ENCODE data around the gene CCSAP. TPM values are rescaled to one million over a fixed set of nuclear protein-coding genes. Genes with fewer than 3 reads are reported as not detected.
A peak's percentile ranks its signal among the peaks of the same experiment; 100 is the strongest.

The CCSAP gene
- total and polyA plus RNA-seq, 10 of the 15 experiments (the other 5 are each of a cell fraction or from before 2014, with no cell fraction given): 0.75 to 3.4 (median 2.8) TPM

- TF ChIP-seq POLR2AphosphoS5 (IDR thresholded peaks at IDR 0.05; ENCODE audit: low read length): no peak
Measured at GRCh38 chr1:229344139-229344538, 1.3 kb upstream of the CCSAP start (continued).

DNA sequence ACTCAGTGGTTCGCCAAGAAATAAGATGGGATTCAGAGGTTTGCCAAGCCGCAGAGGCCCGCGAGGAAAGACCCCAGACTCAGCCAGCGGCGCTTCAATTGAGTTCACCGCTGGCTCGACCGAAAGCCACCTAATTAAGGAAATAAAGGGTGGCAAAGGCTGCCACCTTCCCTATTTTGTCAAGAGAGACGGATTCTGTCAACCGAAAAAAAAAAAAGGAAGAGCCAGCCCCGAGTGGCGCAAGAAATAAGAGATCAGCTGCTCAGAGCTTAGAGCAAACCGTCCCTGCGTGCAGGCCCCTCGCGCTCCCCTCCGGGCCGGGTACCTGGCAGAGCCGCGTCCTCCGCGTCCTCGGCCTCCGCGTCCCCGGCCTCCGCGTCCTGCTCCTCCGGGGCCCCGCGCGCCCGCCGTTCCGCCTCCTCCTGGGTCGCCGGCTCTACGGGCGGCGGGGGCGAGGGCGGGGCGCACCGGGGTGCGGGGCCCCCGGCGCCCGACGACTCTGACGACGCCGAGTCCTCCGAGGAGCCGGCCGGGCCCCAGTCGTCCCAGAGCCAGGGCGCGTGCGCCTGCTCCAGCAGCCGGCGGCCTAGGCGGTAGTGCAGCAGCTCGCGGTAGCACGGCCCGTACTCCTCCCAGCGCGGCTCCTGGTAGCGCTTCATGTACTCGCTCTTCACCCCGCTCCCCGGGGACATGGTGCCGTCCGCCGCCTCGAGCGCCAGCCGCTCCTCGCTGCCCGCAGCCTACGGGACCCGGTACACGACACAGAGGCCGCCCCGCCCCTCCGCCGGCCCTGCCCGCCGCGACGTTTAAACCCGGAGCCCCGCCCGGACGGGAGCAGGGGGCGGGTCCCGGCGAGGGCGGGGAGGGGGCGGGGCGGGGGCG is 832 bp downstream of the CCSAP start:
- Histone ChIP-seq H2AFZ (ENCODE audit: control insufficient read depth, low read depth, low read length) (peak overlapping the region; percentile 87), H3K27me3 (replicated peaks in 1 of 2; ENCODE audit: control insufficient read depth in 2 of 2, insufficient read depth in 2 of 2, low read length in 1 of 2) (no peaks in the 10 kb centered on the region; a peak in 2 of 4 replicates), H3K4me1 (ENCODE audit: control insufficient read depth, insufficient read depth, low read length) (peaks cover 6% of the 10 kb centered on the region), H3K9ac (ENCODE audit: control insufficient read depth, insufficient read depth, low read length) (peak overlapping the region; percentile 70), H3K9me3 (replicated peaks; ENCODE audit: control insufficient read depth, insufficient read depth, low read length) (no peaks in the 10 kb centered on the region; the same call in 1 of the 3 replicates), H3K36me3 (ENCODE audit: control insufficient read depth in 2 of 2, insufficient read depth in 2 of 2, low read length in 1 of 2) (no peaks in the 10 kb centered on the region), H3K4me3 (peak overlapping the region; percentile 65), H3K27ac (ENCODE audit: control insufficient read depth, insufficient read depth) (no peak overlapping the region; the same call in 1 of the 2 replicates), H3K79me2 (ENCODE audit: control insufficient read depth, insufficient read depth, low read length) (peaks cover 12% of the 10 kb centered on the region), H3K4me2 (ENCODE audit: control insufficient read depth, insufficient read depth) (peak overlapping the region; percentile 93), H4K20me1 (ENCODE audit: control insufficient read depth, insufficient read depth) (no peaks in the 10 kb centered on the region)
- no peak for DNase-seq (ENCODE audit: low read depth, low spot score)
- WGBS (ENCODE audit: insufficient coverage, insufficient replicate concordance, low lambda C conversion rate, missing lambda C conversion rate): under 1% methylated on average over 68 of the region's 103 CpGs
- no peak for FAIRE-seq
- SMC1A ChIA-PET (ENCODE audit: uncharacterized antibody, unreplicated experiment): no interaction called here
- CTCF ChIA-PET: interaction anchor here (0.7 kb wide), 1 partner anchor 20 kb away, joined by 3 read pairs; no protein-coding TSS in a partner anchor
- intact Hi-C loops (cut with micrococcal nuclease; ENCODE audit: unreplicated experiment): loop anchor here (2.0 kb wide), 1 partner anchor 139 kb away; no protein-coding TSS in a partner anchor
- RAD21 ChIA-PET (ENCODE audit: unreplicated experiment): interaction anchor here (1.5 kb wide), 1 partner anchor 167 kb away, joined by 3 read pairs; the partner anchor contains the start of gene NUP133
- BruUV-seq (replicated peaks): no TSS peak
- in situ Hi-C loops (cut with MboI): no loop called here
- POLR2A ChIA-PET: interaction anchor here (1.8 kb wide), 1 partner anchor 138 kb away, joined by 4 read pairs; no protein-coding TSS in a partner anchor
- ATAC-seq: peak; percentile 86
- TF ChIP-seq NFXL1 (IDR thresholded peaks at IDR 0.05; ENCODE audit: borderline replicate concordance) (0 out of 2 replicates have a peak, but pooled peaks have one; percentile 39), RAD51 (IDR thresholded peaks at IDR 0.05) (no peak), CREB1 (IDR thresholded peaks at IDR 0.05; ENCODE audit: low read depth) (peak; percentile 42; the same call in 1 of the 2 replicates), EED (IDR thresholded peaks at IDR 0.05; ENCODE audit: low read depth) (no peak), RAD21 (IDR thresholded peaks at IDR 0.05; ENCODE audit: insufficient read depth, low read depth, low read length) (no peak), SIN3A (IDR thresholded peaks at IDR 0.05; ENCODE audit: low read depth, low read length) (peak; percentile 78), GATAD2B (conservative IDR thresholded peaks at IDR 0.05; ENCODE audit: low read depth) (peak; percentile 15; the same call in 1 of the 2 replicates), HDAC2 (IDR thresholded peaks at IDR 0.05) (no peak), BRCA1 (IDR thresholded peaks at IDR 0.05; ENCODE audit: low read depth, low read length) (no peak), LARP7 (IDR thresholded peaks at IDR 0.05) (peak; percentile 65; the same call in 1 of the 2 replicates), NFYB (IDR thresholded peaks at IDR 0.05; ENCODE audit: insufficient read depth, low read depth, low read length) (no peak)
- TF ChIP-seq, protein P1, sequence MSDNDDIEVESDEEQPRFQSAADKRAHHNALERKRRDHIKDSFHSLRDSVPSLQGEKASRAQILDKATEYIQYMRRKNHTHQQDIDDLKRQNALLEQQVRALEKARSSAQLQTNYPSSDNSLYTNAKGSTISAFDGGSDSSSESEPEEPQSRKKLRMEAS (IDR thresholded peaks at IDR 0.05; ENCODE audit: low read depth, low read length): no peak
- TF ChIP-seq, protein P2, sequence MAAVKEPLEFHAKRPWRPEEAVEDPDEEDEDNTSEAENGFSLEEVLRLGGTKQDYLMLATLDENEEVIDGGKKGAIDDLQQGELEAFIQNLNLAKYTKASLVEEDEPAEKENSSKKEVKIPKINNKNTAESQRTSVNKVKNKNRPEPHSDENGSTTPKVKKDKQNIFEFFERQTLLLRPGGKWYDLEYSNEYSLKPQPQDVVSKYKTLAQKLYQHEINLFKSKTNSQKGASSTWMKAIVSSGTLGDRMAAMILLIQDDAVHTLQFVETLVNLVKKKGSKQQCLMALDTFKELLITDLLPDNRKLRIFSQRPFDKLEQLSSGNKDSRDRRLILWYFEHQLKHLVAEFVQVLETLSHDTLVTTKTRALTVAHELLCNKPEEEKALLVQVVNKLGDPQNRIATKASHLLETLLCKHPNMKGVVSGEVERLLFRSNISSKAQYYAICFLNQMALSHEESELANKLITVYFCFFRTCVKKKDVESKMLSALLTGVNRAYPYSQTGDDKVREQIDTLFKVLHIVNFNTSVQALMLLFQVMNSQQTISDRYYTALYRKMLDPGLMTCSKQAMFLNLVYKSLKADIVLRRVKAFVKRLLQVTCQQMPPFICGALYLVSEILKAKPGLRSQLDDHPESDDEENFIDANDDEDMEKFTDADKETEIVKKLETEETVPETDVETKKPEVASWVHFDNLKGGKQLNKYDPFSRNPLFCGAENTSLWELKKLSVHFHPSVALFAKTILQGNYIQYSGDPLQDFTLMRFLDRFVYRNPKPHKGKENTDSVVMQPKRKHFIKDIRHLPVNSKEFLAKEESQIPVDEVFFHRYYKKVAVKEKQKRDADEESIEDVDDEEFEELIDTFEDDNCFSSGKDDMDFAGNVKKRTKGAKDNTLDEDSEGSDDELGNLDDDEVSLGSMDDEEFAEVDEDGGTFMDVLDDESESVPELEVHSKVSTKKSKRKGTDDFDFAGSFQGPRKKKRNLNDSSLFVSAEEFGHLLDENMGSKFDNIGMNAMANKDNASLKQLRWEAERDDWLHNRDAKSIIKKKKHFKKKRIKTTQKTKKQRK (IDR thresholded peaks at IDR 0.05; ENCODE audit: low read depth, low read length): no peak

Data from GM12878 (cell line).